HG02678 (cell line): ENCODE results near the gene SLC6A13.
"Not testable (repeated sequence)": the region's sequence is repeated elsewhere in the genome, so short reads cannot be mapped to it uniquely, and the experiment has no call there.

Source experiments
- ATAC-seq: cut with Tn5 transposase; IDR thresholded peaks from one replicate; pipeline ENCODE4 v1.9.1; 2021; ENCODE audit warnings: mild to moderate bottlenecking, moderate library complexity; ENCODE audit not compliant: unreplicated experiment

SLC6A13 gene

DNA sequence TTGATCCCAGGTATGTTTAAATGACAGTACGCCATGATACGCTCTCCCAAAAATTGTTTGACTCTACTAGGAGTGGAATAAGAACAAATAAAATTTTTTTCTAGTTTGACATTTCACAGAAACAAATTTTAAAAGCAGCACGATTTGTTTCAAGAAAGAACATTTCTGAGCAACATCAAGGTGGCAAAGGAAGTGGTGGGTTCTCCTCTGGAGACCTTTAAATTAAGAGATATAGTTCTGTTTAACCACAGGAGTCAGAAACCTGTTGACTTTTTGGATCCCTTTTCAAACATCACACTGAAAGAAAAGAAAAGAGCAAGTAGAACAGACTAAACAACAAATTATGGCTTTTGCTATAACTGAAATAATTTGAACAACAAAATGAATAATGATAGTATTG is 2.5 kb upstream of the SLC6A13 start:
- ATAC-seq: no peak

DNA sequence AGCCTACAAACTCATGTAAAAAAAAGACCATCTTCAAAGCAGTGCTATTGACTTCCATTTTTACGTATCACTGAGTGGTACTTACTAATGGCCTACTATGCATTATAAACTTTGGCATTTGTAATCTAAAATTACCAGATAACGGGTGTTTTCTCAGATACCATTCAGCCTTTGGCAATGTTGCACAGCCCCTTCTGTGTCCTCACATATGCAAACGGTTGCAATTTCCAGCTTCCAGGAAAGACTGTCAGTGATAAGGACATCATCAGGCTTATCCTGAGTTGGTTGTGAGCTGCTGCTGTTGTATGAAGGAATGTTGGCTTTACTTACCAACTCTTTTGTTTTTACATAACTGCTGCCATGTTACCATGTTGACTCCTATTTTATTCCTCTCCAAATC is 1.6 kb upstream of the SLC6A13 start:
- ATAC-seq: no peak

DNA sequence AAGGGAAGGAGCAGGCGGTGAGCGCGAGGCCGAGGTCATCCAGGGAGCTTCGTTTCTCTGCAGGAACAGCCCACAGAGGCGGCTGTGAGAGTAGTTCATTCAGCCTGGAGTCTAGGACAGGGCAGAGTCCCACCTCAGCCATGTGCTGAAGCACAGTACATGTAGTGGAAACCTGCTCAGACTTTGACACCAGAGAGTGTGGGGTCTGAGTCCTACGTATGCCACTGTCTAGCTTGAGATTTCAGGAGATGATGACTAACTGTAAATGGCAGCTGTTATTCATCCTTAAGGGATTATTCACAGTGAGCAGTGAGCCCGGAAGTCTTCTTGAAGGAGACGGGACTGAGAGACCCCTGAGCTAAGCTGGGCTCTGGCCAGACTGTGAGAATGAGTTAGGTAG is 938 bp upstream of the SLC6A13 start:
- no peak for ATAC-seq

DNA sequence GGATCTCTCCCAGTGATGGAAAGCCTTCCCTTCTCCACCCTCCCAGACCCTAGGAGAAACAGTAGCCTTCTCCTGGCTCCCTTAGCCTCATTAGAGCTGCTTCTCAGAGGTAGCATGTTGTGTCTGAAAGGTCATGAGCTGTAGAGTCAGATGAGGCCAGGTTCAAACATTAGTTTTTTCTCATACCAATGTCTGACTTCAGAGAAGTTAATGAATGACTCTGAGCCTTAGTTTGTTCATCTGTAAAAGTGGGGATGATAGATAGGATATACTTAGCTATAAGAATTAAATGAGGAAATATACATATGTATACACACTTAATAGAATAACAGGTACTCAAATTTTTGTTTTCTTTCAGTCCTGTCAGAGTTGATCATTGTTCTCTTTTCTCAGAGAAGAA is 523 bp downstream of the SLC6A13 start:
- no peak for ATAC-seq

DNA sequence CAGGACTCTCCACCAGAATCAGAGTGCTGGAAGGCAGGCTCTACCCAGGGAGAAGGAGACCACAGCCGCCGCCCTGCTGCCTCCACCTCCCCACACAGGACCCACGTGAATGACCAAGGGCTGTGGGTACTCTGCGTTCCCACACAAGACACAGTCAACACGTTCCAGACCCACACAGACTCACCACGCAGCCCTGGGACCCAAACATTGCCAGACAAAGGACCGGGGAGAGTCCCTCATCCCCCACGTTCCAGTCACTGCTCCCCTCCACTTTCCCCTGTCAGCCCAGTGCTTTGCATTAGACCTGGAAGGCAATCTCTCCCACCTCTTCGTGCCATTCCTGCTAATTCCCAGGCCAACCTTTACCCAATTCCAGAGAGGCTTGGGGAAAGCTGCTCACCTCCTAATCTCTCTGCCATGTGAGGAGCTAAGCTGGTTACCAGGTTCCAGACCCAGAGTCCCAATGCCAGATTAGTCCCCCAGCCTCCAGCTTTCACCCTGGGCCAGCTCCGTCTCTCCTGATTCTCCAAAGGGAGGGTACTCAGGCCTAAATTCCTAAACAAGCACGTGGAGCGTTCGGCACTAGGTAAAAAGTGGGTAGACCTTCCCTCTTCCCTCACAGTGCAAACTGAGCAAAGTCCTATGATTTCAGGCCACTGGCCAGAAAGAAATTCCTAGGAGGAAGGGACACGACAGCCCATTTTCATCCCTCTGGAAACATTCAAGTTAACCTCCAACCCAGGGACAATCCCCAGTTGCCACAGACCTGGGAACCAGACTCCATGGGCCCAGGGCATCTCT is 4.9 kb downstream of the SLC6A13 start:
- ATAC-seq: no peak

DNA sequence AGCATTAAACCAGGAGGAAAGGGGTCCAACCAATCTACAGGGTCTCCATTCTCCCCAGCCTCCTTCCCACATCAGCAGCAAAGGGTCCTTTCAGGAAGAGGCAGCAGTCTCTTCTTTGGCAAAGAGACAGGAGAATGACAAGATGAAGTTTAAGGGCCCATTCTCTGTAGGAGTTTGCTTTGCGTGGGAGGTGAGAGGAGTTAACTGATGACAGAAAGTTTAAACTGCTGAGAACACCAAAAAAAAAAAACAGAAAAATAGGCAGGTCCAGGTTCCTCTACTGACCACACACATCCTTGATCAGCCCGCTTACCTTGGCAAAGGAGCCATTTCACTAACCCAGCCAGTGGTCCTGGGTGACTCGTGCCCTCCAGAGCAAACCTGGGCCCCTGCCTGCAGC is 5.7 kb downstream of the SLC6A13 start:
- no peak for ATAC-seq

DNA sequence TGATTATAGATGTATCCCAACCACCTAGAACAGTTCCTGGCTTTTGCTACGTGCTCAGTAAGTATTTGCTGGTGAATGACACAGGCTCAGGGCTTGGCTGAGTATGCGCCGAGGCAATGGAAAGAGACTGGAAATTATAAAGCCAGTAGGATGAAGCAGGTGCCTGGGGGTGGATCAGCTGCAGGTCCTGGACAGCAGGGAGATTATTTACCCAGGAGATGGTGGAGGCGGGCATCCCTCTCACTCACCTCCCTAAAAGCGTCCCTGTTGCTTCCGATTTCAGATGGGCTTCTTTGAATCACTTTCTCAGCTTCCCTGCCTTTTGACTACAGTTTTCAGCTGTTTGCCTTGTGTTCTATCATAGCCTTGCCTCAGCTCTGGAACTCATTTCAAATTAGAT is 6.4 kb downstream of the SLC6A13 start:
- ATAC-seq: no peak

DNA sequence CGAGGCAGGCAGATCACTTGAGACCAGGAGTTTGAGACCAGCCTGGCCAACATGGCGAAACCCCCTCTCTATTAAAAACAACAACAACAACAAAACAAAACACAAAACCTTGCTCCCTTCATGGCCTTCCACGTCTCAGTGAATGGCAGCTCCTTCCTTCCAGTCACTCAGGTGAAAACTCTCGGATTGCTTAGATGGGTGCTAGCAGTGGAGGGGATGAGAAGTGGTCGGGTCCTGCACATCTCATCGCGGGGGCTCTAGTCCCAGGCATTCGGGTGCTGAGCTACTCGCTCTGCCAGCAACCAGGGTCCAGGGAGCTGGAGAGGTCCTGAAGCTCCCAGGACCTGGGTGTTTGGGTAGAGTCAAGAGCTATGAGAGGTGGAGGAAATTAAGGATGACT is 7.7 kb downstream of the SLC6A13 start:
- no peak for ATAC-seq

DNA sequence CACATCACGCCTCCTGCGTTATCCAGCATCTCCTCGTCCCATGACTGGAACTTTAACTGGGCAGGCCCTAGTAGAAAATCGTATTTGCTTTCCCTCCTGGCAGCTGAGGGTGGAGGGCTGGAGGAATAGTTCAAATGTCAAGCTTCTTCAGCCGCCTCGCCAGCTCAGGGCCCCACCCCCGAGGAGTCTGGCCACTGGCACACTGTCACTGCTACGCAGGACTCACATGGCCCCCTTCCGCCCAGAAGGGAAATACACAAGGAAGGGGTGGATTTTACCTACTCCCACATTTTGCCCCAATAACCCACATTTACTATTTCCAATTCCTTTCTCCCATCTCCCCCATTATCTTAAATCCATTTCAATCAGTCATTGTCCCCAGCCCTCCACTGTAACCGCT is 8.6 kb downstream of the SLC6A13 start:
- ATAC-seq: no peak

DNA sequence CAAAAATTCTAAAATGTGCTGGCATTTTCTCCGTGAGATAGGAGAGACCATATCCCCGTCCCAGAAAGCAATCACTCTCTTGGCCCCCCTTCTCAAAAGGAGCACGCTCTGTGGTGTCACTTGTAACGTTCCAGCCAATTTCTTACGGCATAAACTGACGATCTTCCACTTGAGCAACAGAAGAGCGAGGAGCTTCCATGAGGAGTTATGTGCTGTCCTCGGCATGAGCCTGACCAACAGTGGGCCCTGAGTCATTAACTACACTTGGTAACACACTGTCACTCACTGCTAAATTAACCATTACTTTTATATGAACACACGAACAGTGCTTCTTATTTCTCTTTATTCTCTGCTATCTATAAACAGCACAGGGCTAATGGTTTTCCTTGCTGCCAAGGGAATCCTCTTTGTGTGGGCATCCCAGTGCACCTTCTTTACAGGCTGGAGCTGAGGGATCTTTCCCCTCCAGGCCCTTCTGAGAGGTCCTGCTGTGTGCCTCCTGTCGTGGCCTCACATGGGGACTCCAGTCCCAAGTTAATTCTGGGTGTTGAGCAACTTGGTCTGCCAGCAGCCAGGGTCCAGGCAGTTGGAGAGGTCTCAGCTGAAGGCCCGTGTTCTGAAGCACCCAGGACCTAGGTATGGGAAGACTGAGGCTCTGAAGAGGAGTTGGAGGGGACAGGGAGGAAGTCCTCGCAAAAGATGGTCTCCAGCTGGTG is 9.4 kb downstream of the SLC6A13 start:
- ATAC-seq: no peak

DNA sequence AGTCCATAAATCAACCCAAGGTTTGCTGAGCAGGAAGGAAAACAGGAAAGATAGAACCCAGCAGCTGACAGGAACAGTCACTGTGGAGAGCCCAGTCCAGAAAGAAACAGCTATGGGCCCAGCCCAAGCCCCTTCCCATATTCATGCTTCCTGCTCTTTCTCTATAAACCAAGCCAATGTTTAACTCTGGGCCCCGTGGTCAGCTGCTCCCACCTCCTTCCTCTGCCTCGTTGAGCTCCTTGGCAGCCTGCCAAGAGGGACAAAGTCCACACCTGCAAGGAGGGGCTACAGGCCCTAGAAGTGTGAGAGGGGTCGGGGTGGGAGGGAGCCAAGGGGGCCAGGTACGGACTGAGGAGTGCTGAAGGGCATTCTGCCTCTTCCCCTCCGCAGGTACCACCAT is 10.0 kb downstream of the SLC6A13 start:
- ATAC-seq: no peak

DNA sequence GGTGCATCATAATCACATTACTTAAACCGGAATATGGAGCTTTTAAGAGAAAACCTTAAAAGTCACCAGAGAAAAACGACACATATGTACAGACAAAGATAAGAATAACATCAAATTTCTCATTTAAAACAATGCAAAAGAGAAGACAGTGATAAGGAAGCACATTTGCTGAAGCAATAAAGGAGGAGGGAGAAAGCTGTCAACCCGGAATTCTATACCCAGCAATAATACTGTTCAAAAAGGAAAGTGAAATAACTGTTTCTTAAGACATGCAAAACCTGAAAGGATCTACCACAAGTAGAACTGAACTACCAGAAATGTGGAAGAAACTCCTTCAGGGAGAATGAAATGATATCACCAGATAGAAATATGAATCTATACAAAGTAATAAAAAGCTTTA is 15.4 kb downstream of the SLC6A13 start:
- ATAC-seq: no peak

DNA sequence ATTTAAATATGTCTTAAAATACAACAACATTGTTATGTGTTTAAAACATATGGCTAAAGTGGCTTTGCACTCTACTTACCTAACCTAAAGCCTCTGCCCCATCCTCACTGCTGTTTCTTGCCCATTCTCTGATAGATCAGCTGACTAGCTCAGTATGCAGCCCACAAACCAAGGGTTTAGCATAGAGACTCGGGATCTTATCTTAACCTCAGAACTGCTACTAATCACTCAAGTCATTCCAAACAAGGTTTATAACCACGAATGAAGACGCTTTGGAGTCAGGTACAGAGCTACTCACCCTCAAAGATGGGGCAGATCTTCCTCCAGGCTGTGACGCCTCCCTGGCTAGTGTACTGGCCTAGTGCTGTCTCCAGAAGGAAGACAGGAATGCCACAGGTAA is 19.3 kb downstream of the SLC6A13 start:
- ATAC-seq: no peak

DNA sequence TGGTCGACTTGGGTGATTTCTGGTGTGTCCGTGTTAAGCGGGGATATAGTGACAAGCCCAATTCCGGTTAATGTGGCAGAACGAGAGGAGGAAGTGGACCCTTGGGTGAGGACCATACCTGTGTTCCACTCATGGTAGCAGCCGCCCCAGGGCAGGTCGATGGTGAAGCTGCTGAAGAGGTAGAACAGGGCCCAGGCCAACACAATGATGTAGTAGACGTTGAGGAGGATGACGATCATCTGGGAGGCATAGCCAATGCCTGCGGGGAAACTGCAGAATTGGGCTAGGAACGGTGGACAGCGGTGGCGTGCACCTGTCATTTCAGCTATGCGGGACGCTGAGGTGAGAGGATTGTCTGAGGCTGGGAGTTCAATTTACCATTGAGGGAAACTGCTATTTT is 20.1 kb downstream of the SLC6A13 start:
- no peak for ATAC-seq

DNA sequence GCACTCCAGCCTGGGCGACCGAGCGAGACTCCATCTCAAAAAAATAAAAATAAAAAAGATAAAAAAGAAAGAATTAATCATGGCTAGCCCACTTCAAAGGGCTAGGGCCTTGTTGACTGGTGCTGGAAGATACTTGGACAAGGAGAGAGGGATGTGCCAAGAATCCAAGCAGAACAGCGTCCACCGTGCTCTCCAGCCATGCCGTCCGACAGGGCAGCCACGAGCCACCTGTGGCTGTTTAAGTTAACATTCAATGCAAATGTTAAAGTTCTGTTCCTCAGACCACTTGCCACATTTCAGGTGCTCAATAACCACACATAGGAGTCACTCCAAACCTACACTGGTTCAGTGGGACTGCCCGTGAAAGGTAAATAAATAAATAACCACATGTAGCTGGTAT is 21.4 kb downstream of the SLC6A13 start:
- no peak for ATAC-seq

DNA sequence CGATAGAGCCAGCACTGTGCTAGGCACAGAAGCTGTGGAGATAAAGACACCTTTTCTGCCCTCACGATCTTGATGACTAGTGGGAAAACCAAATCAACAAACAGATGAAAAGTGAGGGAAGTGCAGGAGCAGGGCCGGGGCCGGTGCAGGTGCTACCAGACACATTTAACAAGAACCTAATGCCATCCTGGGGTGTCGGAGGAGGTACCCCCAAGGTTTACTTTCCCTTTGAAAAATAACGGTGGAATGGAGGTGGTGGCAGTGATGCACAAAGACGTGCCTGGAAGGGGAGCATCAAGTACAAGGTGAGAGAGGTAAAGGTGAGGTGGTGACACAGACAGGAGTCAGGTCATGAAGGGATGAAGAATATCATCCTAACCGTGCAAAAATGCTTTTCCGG is 22.1 kb downstream of the SLC6A13 start:
- ATAC-seq: no peak

DNA sequence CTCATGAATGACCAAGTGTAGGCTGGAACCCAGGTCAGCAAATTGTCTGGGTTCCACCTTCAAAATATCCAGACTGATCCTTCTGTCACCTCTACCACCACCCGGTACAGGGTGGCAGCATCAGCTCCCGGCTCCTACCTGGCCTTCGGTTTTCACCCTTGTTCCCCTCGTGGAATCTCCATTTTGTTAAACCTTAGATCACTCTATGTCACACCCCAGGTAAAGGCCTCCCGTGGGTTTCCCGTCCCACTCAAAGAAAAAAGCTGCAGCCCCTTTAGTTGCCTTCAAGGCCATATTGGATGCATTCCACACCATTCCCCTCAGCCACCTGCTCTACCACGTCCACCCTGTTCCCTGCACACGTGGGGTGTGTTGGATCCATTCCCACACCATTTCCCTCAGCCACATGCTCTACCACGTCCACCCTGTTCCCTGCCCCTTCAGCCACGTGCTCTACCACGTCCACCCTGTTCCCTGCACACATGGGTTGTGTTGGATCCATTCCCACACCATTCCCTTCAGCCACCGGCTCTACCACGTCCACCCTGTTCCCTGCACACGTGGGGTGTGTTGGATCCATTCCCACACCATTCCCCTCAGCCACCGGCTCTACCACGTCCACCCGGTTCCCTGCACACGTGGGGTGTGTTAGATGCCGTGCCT is 23.8 kb downstream of the SLC6A13 start:
- no peak for ATAC-seq

DNA sequence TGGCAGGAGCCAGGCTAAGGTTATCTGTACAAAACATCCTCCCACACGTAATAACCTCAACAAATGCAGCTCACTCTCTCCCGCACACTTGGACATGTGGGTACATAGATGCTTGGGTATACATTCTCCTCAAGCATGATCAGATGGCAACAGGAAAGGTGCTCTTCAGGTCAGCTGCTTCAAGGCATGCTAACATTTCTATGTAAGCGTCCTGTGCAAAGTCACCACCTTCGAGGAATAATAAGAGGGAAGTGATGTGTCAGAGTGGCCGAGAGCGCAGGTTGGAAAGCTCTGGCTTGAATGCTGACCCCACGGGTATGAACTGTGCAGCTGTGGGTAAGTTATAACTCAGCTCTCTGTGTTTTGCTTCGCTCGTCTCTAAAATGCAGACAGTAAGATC is 24.5 kb downstream of the SLC6A13 start:
- no peak for ATAC-seq

DNA sequence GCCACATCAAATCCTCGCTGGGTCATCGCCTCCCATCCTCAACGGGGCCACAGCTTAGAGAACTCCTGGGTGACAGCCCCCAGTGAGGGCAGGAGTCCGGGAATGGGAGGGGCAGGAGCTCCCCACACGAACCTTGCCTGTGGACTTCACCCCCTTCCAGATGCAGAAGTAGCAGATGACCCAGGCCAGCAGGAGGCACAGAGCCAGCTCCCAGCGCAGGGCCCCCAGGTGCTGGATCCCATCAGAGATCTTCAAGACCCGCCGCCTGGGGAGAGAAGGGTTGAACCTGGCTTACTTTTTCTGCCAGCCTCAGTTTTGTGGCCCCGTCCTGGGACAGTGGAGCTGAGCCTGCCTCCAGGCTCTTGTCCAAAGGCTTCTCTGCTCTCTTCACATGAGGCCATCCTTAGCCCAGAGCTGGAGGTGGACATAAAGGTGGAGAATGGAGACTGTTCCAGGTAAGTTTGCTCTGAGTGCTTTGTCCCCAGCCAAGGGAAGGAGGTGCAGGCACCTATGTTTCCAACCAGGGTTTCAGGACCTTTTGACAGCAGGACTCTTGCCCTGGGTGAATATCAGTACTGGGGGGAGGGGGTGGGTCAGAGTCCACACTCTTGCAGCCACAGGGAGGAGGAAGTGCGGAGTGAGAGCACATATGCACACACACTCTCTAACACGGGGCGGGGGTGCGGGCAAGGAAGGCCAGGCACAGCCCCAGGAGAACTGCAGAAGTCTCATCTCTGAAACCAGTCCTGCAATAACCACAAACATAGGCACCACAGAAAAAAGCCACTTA is 25.4 kb downstream of the SLC6A13 start:
- no peak for ATAC-seq

DNA sequence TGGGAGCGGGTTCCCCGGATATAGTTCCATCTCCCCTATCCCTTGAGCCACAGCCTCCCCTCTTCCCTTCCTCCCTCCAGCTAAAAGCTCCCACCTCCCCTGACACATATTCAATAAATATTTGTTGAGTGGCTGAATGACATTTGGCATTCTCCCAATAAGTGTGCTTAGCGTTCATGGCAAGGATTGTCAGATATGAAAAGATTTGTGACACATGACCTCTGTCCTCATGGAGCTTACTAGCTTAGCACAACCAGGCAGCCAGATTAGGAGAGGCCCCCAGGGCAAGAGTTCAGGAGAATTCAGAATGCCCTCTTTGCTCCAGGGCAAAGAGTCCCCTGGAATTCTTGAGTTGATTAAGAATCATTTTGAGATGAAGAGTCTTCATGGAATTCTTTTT is 26.2 kb downstream of the SLC6A13 start:
- no peak for ATAC-seq

DNA sequence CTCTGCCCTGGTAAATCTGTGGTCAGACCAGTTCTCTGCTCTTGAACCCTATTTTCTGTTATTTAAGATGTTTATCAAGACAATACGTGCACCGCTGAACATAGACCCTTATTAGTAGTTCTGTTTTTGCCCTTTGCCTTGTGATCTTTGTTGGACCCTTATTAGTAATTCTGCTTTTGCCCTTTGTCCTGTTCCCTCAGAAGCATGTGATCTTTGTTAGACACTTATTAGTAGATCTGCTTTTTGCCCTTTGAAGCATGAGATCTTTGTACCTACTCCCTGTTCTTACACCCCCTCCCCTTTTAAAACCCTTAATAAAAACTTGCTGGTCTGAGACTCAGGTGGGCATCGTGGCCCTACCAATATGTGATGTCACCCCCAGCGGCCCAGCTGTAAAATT is 26.7 kb downstream of the SLC6A13 start:
- not testable (repeated sequence) for ATAC-seq
